ENCODE measurements around the gene NINJ2. TPM values are rescaled to one million over a fixed set of nuclear protein-coding genes. Genes with fewer than 3 reads are reported as not detected.

NINJ2 gene
- total and polyA plus RNA-seq, 3 experiments from 2014 or later: 3.3 to 47.1 (median 4.2) TPM

GRCh38 chr12:560691-561390 is 102.4 kb downstream of the NINJ2 start:
- ChIA-PET POLR2A (no interaction called here), CTCF (no interaction called here)
- H3K27ac Mint-ChIP-seq: peak overlapping the region in 1 of 8 donors; percentile 73
- peak in 1 of 5 donors; percentile 26 for DNase-seq
- Histone ChIP-seq H3K9me3 (ENCODE audit: low read length) (no peaks in the 10 kb centered on the region), H3K4me1 (ENCODE audit: insufficient read depth, low read length) (peaks cover 58% of the 10 kb centered on the region), H3K27me3 (ENCODE audit: insufficient read depth, low read length, poor library complexity, severe bottlenecking) (no peaks in the 10 kb centered on the region), H3K4me3 (ENCODE audit: low read length) (no peak overlapping the region), H3K27ac (ENCODE audit: low read depth, low read length) (no peak overlapping the region), H3K36me3 (ENCODE audit: insufficient read depth, low read length) (no peaks in the 10 kb centered on the region)
- H3K4me1 Mint-ChIP-seq: peaks cover 43 to 60% (median 55%) of the 10 kb centered on the region in 3 donors
- no peaks in the 10 kb centered on the region for H3K27me3 Mint-ChIP-seq
- H3K9me3 Mint-ChIP-seq: no peaks in the 10 kb centered on the region
- peak overlapping the region in 1 of 7 donors; percentile 37 for H3K4me3 Mint-ChIP-seq
- peaks cover 0 to 7% (median 5%) of the 10 kb centered on the region in 3 donors for H3K36me3 Mint-ChIP-seq

GRCh38 chr12:559906-560455 is 103.3 kb downstream of the NINJ2 start:
- H3K4me3 ChIP-seq (ENCODE audit: low read length): no peak overlapping the region
- Mint-ChIP-seq H3K4me1 (peaks cover 39 to 57% (median 52%) of the 10 kb centered on the region in 3 donors), H3K27me3 (no peaks in the 10 kb centered on the region), H3K36me3 (peaks cover 0 to 9% (median 5%) of the 10 kb centered on the region in 3 donors), H3K9me3 (no peaks in the 10 kb centered on the region), H3K4me3 (no peak overlapping the region), H3K27ac (peak overlapping the region in 7 of 8 donors; percentile 29 to 96 (median 80))
- H3K27me3 ChIP-seq (ENCODE audit: insufficient read depth, low read length, poor library complexity, severe bottlenecking): no peaks in the 10 kb centered on the region
- H3K9me3 ChIP-seq (ENCODE audit: low read length): no peaks in the 10 kb centered on the region
- H3K4me1 ChIP-seq (ENCODE audit: insufficient read depth, low read length): peaks cover 54% of the 10 kb centered on the region
- ChIA-PET POLR2A (no interaction called here), CTCF (no interaction called here)
- DNase-seq: peak in 1 of 5 donors; percentile 28
- no peaks in the 10 kb centered on the region for H3K36me3 ChIP-seq (ENCODE audit: insufficient read depth, low read length)
- no peak overlapping the region for H3K27ac ChIP-seq (ENCODE audit: low read depth, low read length)

- ChIA-PET CTCF (interaction anchor here (1.4 kb wide), 1 partner anchor 10 kb away, joined by 4 read pairs; no protein-coding TSS in a partner anchor), POLR2A (no interaction called here)
These were observed 103.9 kb downstream of the NINJ2 start for GRCh38 chr12:559208-559905.

DNA sequence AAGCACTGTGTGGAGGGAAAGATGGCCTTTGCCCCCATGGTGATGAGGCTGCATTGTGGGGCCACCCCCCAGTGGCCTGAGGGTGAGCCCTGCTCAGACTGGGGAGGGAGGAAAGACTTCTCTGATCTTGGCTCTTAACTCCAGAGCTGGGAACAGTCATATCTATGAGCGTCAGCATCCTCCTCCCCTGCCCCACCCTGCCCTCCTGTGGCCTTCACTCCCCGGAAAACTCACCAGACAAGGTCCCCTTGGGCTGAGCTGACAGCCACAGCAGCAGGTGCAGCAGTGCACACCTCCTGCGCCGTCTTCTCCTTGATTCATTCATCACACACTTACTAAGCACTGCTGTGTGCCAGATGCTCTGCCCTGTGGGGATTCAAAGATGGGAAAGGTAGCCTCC is 104.7 kb downstream of the NINJ2 start:
- H3K4me1 ChIP-seq (ENCODE audit: insufficient read depth, low read length): peaks cover 50% of the 10 kb centered on the region
- no peaks in the 10 kb centered on the region for H3K9me3 ChIP-seq (ENCODE audit: low read length)
- DNase-seq: no peak
- no peak overlapping the region for H3K4me3 ChIP-seq (ENCODE audit: low read length)
- no peaks in the 10 kb centered on the region for H3K27me3 Mint-ChIP-seq
- H3K4me3 Mint-ChIP-seq: no peak overlapping the region
- no peaks in the 10 kb centered on the region for H3K9me3 Mint-ChIP-seq
- H3K27ac ChIP-seq (ENCODE audit: low read depth, low read length): no peak overlapping the region
- H3K27me3 ChIP-seq (ENCODE audit: insufficient read depth, low read length, poor library complexity, severe bottlenecking): no peaks in the 10 kb centered on the region
- POLR2A ChIA-PET: no interaction called here
- no peaks in the 10 kb centered on the region for H3K36me3 ChIP-seq (ENCODE audit: insufficient read depth, low read length)
- CTCF ChIA-PET: interaction anchor here (1.4 kb wide), 1 partner anchor 11 kb away, joined by 4 read pairs; no protein-coding TSS in a partner anchor
- H3K4me1 Mint-ChIP-seq: peaks cover 31 to 48% (median 47%) of the 10 kb centered on the region in 3 donors
- H3K27ac Mint-ChIP-seq: no peak overlapping the region
- H3K36me3 Mint-ChIP-seq: peaks cover 0 to 9% (median 5%) of the 10 kb centered on the region in 3 donors

More at GRCh38 chr12:559208-559905, 103.9 kb downstream of the NINJ2 start:
- peaks cover 32 to 51% (median 47%) of the 10 kb centered on the region in 3 donors for H3K4me1 Mint-ChIP-seq
- no peaks in the 10 kb centered on the region for H3K27me3 Mint-ChIP-seq
- H3K36me3 Mint-ChIP-seq: peaks cover 0 to 9% (median 5%) of the 10 kb centered on the region in 3 donors
- no peaks in the 10 kb centered on the region for H3K36me3 ChIP-seq (ENCODE audit: insufficient read depth, low read length)
- no peak overlapping the region for H3K27ac ChIP-seq (ENCODE audit: low read depth, low read length)
- H3K9me3 Mint-ChIP-seq: no peaks in the 10 kb centered on the region
- peaks cover 51% of the 10 kb centered on the region for H3K4me1 ChIP-seq (ENCODE audit: insufficient read depth, low read length)
- H3K27me3 ChIP-seq (ENCODE audit: insufficient read depth, low read length, poor library complexity, severe bottlenecking): no peaks in the 10 kb centered on the region
- H3K4me3 Mint-ChIP-seq: no peak overlapping the region
- H3K9me3 ChIP-seq (ENCODE audit: low read length): no peaks in the 10 kb centered on the region
- H3K27ac Mint-ChIP-seq: peak overlapping the region in 6 of 8 donors; percentile 17 to 96 (median 75)
- H3K4me3 ChIP-seq (ENCODE audit: low read length): no peak overlapping the region
- no peak for DNase-seq

DNA sequence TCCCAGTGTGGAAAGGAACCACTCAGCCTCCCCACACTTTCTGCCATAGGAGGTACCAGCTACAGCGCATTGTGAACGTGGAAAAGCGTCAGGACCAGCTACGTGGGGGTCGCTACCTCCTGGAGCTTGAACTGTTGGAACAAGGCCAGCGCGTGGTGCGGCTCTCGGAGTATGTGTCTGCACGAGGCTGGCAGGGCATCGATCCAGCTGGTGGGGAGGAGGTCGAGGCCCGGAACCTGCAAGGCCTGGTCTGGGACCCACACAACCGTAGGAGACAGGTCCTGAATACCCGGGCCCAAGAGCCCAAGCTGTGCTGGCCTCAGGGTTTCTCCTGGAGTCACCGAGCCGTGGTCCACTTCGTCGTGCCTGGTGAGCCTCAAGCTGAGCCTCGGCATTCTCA is 106.7 kb downstream of the NINJ2 start:
- CTCF ChIA-PET: interaction anchor here (0.8 to 1.5 kb wide), 4 partner anchors 9 to 194 kb away, joined by 3 to 11 read pairs (median 3); no protein-coding TSS in a partner anchor
- peaks cover 33 to 51% (median 50%) of the 10 kb centered on the region in 3 donors for H3K4me1 Mint-ChIP-seq
- Histone ChIP-seq H3K27me3 (ENCODE audit: insufficient read depth, low read length, poor library complexity, severe bottlenecking) (no peaks in the 10 kb centered on the region), H3K4me1 (ENCODE audit: insufficient read depth, low read length) (peaks cover 46% of the 10 kb centered on the region), H3K4me3 (ENCODE audit: low read length) (no peak overlapping the region), H3K27ac (ENCODE audit: low read depth, low read length) (no peak overlapping the region), H3K36me3 (ENCODE audit: insufficient read depth, low read length) (no peaks in the 10 kb centered on the region), H3K9me3 (ENCODE audit: low read length) (no peaks in the 10 kb centered on the region)
- H3K27me3 Mint-ChIP-seq: peaks cover 0 to 1% of the 10 kb centered on the region in 2 donors
- POLR2A ChIA-PET: no interaction called here
- DNase-seq: peak in 1 of 5 donors; percentile 37
- H3K36me3 Mint-ChIP-seq: peaks cover 0 to 9% (median 5%) of the 10 kb centered on the region in 3 donors
- H3K9me3 Mint-ChIP-seq: no peaks in the 10 kb centered on the region
- no peak overlapping the region for H3K4me3 Mint-ChIP-seq
- H3K27ac Mint-ChIP-seq: peak overlapping the region in 1 of 8 donors; percentile 66

DNA sequence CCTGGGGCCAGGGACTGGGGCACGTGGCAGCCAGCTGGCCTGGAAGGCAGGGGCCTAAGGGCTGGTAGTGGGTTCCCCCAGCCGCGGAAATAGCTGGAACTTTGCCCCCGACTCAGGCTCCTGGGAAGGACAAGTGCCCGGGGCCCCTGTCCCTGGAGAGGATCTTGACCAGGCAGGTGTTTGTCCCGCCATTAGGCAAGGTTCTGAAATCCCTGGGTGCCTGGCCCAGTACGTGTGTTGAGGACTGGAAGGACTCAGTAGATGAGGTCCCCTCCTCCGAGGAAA is 109.3 kb downstream of the NINJ2 start:
- ChIA-PET CTCF (interaction anchor here (1.2 to 2.0 kb wide), 2 partner anchors 11 to 16 kb away, joined by 4 to 9 read pairs; no protein-coding TSS in a partner anchor), POLR2A (no interaction called here)
- H3K9me3 ChIP-seq (ENCODE audit: low read length): no peaks in the 10 kb centered on the region

GRCh38 chr12:553216-554000 is 109.8 kb downstream of the NINJ2 start:
- H3K4me3 ChIP-seq (ENCODE audit: low read length): peak overlapping the region; percentile 32
- peak in 4 of 5 donors; percentile 36 to 72 (median 52) for DNase-seq
- H3K36me3 ChIP-seq (ENCODE audit: insufficient read depth, low read length): no peaks in the 10 kb centered on the region
- ChIA-PET CTCF (interaction anchor here (1.2 to 2.0 kb wide), 2 partner anchors 10 to 16 kb away, joined by 4 to 9 read pairs; no protein-coding TSS in a partner anchor), POLR2A (no interaction called here)
- no peaks in the 10 kb centered on the region for H3K27me3 ChIP-seq (ENCODE audit: insufficient read depth, low read length, poor library complexity, severe bottlenecking)
- Mint-ChIP-seq H3K9me3 (no peaks in the 10 kb centered on the region), H3K27ac (peak overlapping the region in 7 of 8 donors; percentile 1 to 95 (median 66)), H3K4me1 (peaks cover 34 to 57% (median 45%) of the 10 kb centered on the region in 3 donors), H3K4me3 (peak overlapping the region in 6 of 7 donors; percentile 61 to 91 (median 83)), H3K36me3 (peaks cover 0 to 5% (median 3%) of the 10 kb centered on the region in 3 donors), H3K27me3 (peaks cover 0 to 1% of the 10 kb centered on the region in 2 donors)
- no peaks in the 10 kb centered on the region for H3K9me3 ChIP-seq (ENCODE audit: low read length)
- peaks cover 31% of the 10 kb centered on the region for H3K4me1 ChIP-seq (ENCODE audit: insufficient read depth, low read length)
- no peak overlapping the region for H3K27ac ChIP-seq (ENCODE audit: low read depth, low read length)

More for the DNA sequence above, 109.3 kb downstream of the NINJ2 start:
- no peak for DNase-seq
- peak overlapping the region; percentile 32 for H3K4me3 ChIP-seq (ENCODE audit: low read length)
- H3K27me3 Mint-ChIP-seq: peaks cover 0 to 1% of the 10 kb centered on the region in 2 donors
- H3K27me3 ChIP-seq (ENCODE audit: insufficient read depth, low read length, poor library complexity, severe bottlenecking): no peaks in the 10 kb centered on the region
- H3K4me1 ChIP-seq (ENCODE audit: insufficient read depth, low read length): peaks cover 31% of the 10 kb centered on the region
- no peak overlapping the region for H3K27ac ChIP-seq (ENCODE audit: low read depth, low read length)
- peaks cover 0 to 5% (median 3%) of the 10 kb centered on the region in 3 donors for H3K36me3 Mint-ChIP-seq
- H3K27ac Mint-ChIP-seq: peak overlapping the region in 6 of 8 donors; percentile 50 to 95 (median 79)
- peak overlapping the region in 5 of 7 donors; percentile 61 to 91 (median 83) for H3K4me3 Mint-ChIP-seq
- H3K9me3 Mint-ChIP-seq: no peaks in the 10 kb centered on the region
- H3K36me3 ChIP-seq (ENCODE audit: insufficient read depth, low read length): no peaks in the 10 kb centered on the region
- H3K4me1 Mint-ChIP-seq: peaks cover 34 to 58% (median 48%) of the 10 kb centered on the region in 3 donors
